Right renal pelvis (tissue), 4 donors: Measurements from ENCODE around the gene NME7. TPM values are rescaled to one million over a fixed set of nuclear protein-coding genes. Genes with fewer than 3 reads are reported as not detected.
"Not testable (repeated sequence)": the region's sequence is repeated elsewhere in the genome, so short reads cannot be mapped to it uniquely, and the experiment has no call there.

ENCODE experiments used
- DNase-seq, 4 donors: peaks; one replicate each; pipeline ENCODE4 v3.0.0-alpha.2; 2013; ENCODE audit warnings: low read depth in 4 of 4, low spot score in 3 of 4, missing footprints in 1 of 4
- polyA plus RNA-seq, 4 donors: library from polyadenylated mRNA; unstranded; fragments of 120-200 nt; gene quantifications; one replicate each; pipeline ENCODE4 v1.2.1, GENCODE V29; 2013; ENCODE audit not compliant: insufficient read length in 4 of 4

The NME7 gene
- polyA plus RNA-seq, 4 donors = 114 to 160 (median 153) TPM

GRCh38 chr1:169309178-169310166, 58.1 kb downstream of the NME7 start:
- DNase-seq = no peak

GRCh38 chr1:169308313-169309039, 59.1 kb downstream of the NME7 start:
- DNase-seq = no peak

GRCh38 chr1:169307176-169307575, 60.4 kb downstream of the NME7 start:
- DNase-seq = no peak

GRCh38 chr1:169305948-169306347, 61.6 kb downstream of the NME7 start:
- DNase-seq = no peak

GRCh38 chr1:169305356-169305755, 62.2 kb downstream of the NME7 start:
- no peak for DNase-seq

- no peak for DNase-seq
Observed at GRCh38 chr1:169300854-169301253, 66.7 kb downstream of the NME7 start.

GRCh38 chr1:169298441-169298840, 69.2 kb downstream of the NME7 start:
- DNase-seq = no peak

GRCh38 chr1:169295846-169296245, 71.8 kb downstream of the NME7 start:
- no peak for DNase-seq

- no peak for DNase-seq
Observed at GRCh38 chr1:169295425-169295824, 72.2 kb downstream of the NME7 start.

- DNase-seq = no peak
Observed at GRCh38 chr1:169289016-169289415, 78.6 kb downstream of the NME7 start.

GRCh38 chr1:169288011-169288414, 79.6 kb downstream of the NME7 start:
- DNase-seq = no peak

GRCh38 chr1:169287280-169287679, 80.3 kb downstream of the NME7 start:
- DNase-seq = no peak

- not testable (repeated sequence) for DNase-seq
Observed at GRCh38 chr1:169281562-169281961, 86.0 kb downstream of the NME7 start.

GRCh38 chr1:169271098-169271497, 96.5 kb downstream of the NME7 start:
- no peak for DNase-seq

- DNase-seq = no peak
Observed at GRCh38 chr1:169266133-169266532, 101.5 kb downstream of the NME7 start.

GRCh38 chr1:169263059-169263458, 104.5 kb downstream of the NME7 start:
- DNase-seq = no peak

GRCh38 chr1:169261884-169262283, 105.7 kb downstream of the NME7 start:
- DNase-seq = no peak

GRCh38 chr1:169260478-169261151, 107.0 kb downstream of the NME7 start:
- no peak for DNase-seq

- DNase-seq = no peak
Observed at GRCh38 chr1:169259816-169260215, 107.8 kb downstream of the NME7 start.

- DNase-seq = no peak
Observed at GRCh38 chr1:169250795-169251194, 116.8 kb downstream of the NME7 start.

GRCh38 chr1:169250022-169250421, 117.6 kb downstream of the NME7 start:
- no peak for DNase-seq
